GM12873 (cell line): ENCODE data around the gene ADRA2B.

ENCODE experiments used
- CTCF ChIP-seq: IDR thresholded peaks from 2 replicates; pipeline ENCODE4 v1.5.1; 2012; ENCODE audit warnings: low read depth, mild to moderate bottlenecking, moderate library complexity, low read length, control low read depth; ENCODE audit not compliant: insufficient read depth; ENCODE audit errors: missing control alignments

The ADRA2B gene

DNA sequence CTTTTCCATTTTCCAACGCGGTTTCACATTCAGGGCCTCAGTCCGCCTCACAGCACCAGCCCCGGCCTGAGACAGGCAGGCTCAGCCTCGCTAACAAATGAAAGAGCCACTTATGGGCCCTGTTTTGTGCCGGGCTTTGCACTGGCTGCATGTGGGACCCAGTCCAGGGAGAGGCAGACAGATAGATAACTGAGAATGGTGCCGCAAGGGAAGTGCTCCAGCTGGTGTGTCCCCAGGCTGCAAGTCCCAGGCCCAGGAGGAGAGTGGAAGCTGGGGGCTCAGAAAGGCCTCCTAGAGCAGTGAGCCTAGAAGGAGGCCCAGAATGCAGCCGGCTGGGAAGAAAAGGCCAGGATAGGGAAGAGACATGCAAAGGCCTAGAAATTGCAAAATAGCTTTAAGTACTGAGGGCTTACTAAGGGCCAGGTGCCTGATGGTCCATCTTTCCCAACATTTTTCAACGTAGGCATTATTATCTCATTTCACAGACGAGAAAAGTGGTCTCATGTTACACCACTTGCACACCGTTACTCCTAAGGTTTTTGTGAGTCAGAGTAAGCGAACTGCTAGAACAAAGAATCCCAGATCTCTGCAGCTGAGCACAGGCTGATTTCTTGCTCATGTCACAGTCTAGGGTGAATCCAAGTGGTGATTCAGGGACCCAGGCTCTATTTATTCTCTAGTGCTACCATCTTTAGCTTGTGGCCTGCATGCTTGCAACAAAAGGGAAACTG, 26.0 kb downstream of the ADRA2B start:
- TF ChIP-seq CTCF = no peak

DNA sequence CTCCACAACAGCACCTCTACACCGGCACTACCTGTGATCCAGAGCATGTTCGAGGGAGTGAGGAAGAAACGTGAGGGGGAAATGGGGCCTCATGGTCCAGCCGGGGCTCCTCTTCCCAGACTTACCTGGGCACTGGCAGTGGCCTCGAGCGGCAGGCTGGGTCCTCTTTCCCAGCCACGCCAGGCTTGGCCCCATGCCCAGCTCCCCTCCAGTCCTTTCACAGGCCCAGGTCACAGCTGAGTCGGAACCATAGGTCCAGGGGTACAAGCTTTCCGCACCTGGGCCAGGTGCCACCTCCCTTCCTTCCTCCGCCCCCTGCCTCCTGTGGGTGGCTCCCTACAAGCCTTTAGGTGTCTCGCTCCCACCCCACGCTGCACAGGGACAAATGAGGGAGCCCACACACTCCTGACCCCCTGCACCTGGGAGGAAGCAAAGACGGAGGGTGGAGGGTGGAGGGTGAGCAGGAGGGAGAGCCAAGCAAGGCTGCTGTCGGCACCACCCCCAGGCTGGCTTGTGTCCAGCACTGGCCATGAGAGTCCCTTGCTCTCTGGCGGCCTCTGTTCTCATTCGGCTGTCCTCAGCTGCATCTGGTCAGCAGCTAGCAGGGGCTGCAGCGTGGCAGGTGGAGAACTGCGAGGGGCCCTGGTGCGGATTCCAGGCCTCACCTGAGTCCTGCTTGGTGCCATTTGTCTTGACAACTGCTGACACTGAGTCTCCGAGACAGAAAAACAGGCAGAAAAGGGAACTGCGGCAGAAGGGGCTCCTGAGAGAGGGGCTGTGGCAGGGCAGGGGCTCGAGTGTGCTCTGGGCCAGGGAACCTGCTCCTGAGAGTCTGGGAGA, 26.8 kb downstream of the ADRA2B start:
- no peak for TF ChIP-seq CTCF

DNA sequence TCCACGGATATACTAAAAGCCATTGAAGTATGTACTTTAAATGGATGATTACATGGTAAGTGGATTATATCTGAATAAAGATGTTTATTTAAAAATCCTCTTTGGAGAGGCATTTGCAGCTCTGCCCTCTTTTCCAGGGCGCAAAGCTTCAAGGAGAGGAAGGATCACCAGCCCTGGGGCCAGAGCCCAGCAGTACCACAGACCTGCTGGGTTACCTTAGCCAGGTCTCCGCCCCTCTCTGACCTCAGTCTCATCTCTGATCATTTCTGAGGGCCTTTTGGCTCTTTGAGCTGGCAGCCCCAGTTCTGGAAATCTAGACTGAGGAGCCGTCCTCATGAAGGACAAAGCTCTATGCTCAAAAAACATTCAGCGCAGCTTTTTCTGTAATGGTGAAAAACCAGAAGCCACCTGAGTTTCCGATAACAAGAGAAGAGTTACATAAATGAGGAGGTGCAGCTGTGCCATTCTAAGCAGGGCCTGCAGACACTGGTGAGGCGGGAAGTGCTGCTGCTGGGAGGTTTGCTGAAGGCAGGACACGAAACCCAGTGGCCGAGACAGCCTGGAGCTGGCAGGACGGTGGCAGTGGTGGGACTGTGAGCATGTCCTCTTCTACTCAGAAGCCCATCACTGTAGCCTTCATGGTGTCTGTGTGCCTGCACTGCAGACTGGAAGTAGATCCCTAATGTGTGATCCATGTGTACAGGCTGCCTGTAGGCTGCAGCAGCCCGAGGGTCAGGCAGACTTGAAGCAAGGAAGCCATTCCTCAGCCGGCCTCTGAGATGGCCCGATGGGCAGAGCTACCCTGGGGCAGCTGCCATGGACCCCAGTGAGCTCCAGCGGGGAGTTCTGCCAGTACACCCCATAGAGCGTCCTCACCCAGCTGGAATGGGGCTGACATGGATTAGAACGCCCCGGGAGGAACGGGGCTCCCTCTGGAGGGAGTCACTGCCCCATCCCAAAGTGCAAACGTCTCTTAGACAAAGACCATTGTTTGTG, 27.7 kb downstream of the ADRA2B start:
- TF ChIP-seq CTCF = no peak

- TF ChIP-seq CTCF = no peak
Observed at GRCh38 chr2:96087130-96087529, 29.2 kb downstream of the ADRA2B start.

GRCh38 chr2:96085541-96086355, 30.6 kb downstream of the ADRA2B start:
- no peak for TF ChIP-seq CTCF

- no peak for TF ChIP-seq CTCF
Observed at GRCh38 chr2:96083989-96084857, 32.1 kb downstream of the ADRA2B start.
